BJ (cell line): ENCODE results near the gene BOLA3. TPM values are rescaled to one million over a fixed set of nuclear protein-coding genes. Genes with fewer than 3 reads are reported as not detected.
A peak's percentile ranks its signal among the peaks of the same experiment; 100 is the strongest.

Source experiments
- CTCF ChIA-PET: fragments of 350-600 bp; formaldehyde crosslinking; extraction: SDS; loops from one replicate; lab custom pipeline; 2021; ENCODE audit warnings: antibody characterized with exemption, inconsistent platforms; lab: Yijun Ruan, JAX
- POLR2A ChIA-PET: fragments of 300-600 bp; sonication (Branson Sonifier 250); formaldehyde crosslinking; extraction: SDS; loops from one replicate; lab custom pipeline; 2021; ENCODE audit warnings: antibody characterized with exemption; lab: Charles Lee
- DNase-seq: peaks from one replicate; pipeline ENCODE4 v3.0.0-alpha.2; 2011; ENCODE audit warnings: low read depth
- H3K27me3 ChIP-seq: 2 replicates; pipeline ENCODE4 v1.6.0; 2011; ENCODE audit warnings: low read length; ENCODE audit not compliant: control insufficient read depth, insufficient read depth
- H3K36me3 ChIP-seq: 2 replicates; pipeline ENCODE4 v1.5.1; 2011; ENCODE audit warnings: low read length; ENCODE audit not compliant: control insufficient read depth, insufficient read depth
- H3K4me3 ChIP-seq: 2 replicates; pipeline ENCODE4 v1.5.1; 2011; ENCODE audit warnings: low read depth, mild to moderate bottlenecking, control low read depth, low read length
- CTCF ChIP-seq: IDR thresholded peaks from 2 replicates; pipeline ENCODE4 v1.5.1; 2011; ENCODE audit warnings: low read depth, mild to moderate bottlenecking, control low read depth, inconsistent platforms, low read length, moderate library complexity; ENCODE audit not compliant: insufficient read depth
- polyA minus RNA-seq: library from RNA; depleted of rRNA, polyadenylated mRNA; stranded (reverse); fragments of >200 nt; gene quantifications from 2 replicates; pipeline ENCODE4 v1.2.3, GENCODE V29; 2011; rRNA and poly(A)+ RNA removed
- polyA plus RNA-seq: library from polyadenylated mRNA; depleted of rRNA; stranded (reverse); fragments of >200 nt; gene quantifications from 2 replicates; pipeline ENCODE4 v1.2.3, GENCODE V29; 2011; rRNA removed

BOLA3 gene
- polyA plus RNA-seq (11.4 and 35.9 TPM in 2 replicates), polyA minus RNA-seq (2.1 and 3.1 TPM in 2 replicates)

- Histone ChIP-seq H3K27me3 (no peaks in the 10 kb centered on the region), H3K36me3 (peaks cover 2% of the 10 kb centered on the region; the same call in 1 of the 2 replicates), H3K4me3 (peak within 1 kb of the TSS; percentile 53)
- peak; percentile 23 for TF ChIP-seq CTCF
- DNase-seq, result no peak
- CTCF ChIA-PET, result interaction anchor here (0.5 to 6.5 kb wide), 17 partner anchors 9 to 324 kb away, joined by 3 to 57 read pairs (median 3); partner anchors contain the start of gene STAMBP
- POLR2A ChIA-PET, result no interaction called here
Observed at GRCh38 chr2:74147727-74148456, at the start of gene BOLA3. Gene BOLA3, minus strand, starts transcription at chr2:74147912. Its CDS starts 38 bp downstream, at chr2:74147874.

- Histone ChIP-seq H3K36me3 (no peaks in the 10 kb centered on the region), H3K4me3 (no peak overlapping the region), H3K27me3 (no peaks in the 10 kb centered on the region)
- no peak for TF ChIP-seq CTCF
- CTCF ChIA-PET, result interaction anchor here (0.6 to 1.3 kb wide), 5 partner anchors 18 to 77 kb away, joined by 3 read pairs; partner anchors contain the start of gene MOB1A
- POLR2A ChIA-PET, result no interaction called here
- no peak for DNase-seq
Observed at GRCh38 chr2:74197049-74197448, 49.3 kb upstream of the BOLA3 start.

- H3K27me3 ChIP-seq, result peaks cover 2% of the 10 kb centered on the region; the same call in 1 of the 2 replicates
- ChIA-PET POLR2A (no interaction called here), CTCF (no interaction called here)
- DNase-seq, result no peak
- no peak for TF ChIP-seq CTCF
- H3K4me3 ChIP-seq, result no peak overlapping the region
- H3K36me3 ChIP-seq, result no peaks in the 10 kb centered on the region
Observed at GRCh38 chr2:74194799-74195198, 47.1 kb upstream of the BOLA3 start.

GRCh38 chr2:74191596-74192380 is 44.1 kb upstream of the BOLA3 start:
- no peak for TF ChIP-seq CTCF
- CTCF ChIA-PET, result no interaction called here
- Histone ChIP-seq H3K4me3 (no peak overlapping the region), H3K36me3 (no peaks in the 10 kb centered on the region), H3K27me3 (peaks cover 2% of the 10 kb centered on the region; the same call in 1 of the 2 replicates)
- no peak for DNase-seq
- POLR2A ChIA-PET, result interaction anchor here (0.7 kb wide), 1 partner anchor 203 kb away, joined by 6 read pairs; no protein-coding TSS in a partner anchor
